Spinal cord (tissue), 10 donors: ENCODE results near the gene HENMT1. TPM values are rescaled to one million over a fixed set of nuclear protein-coding genes. Genes with fewer than 3 reads are reported as not detected.

ENCODE experiments used
- DNase-seq, 6 donors: peaks; one replicate each; pipeline versions ENCODE4 v3.0.0 to v3.0.0-alpha.2; 2013 to 2015; ENCODE audit warnings: low spot score in 6 of 6, low read depth in 4 of 6
- H3K27ac ChIP-seq: one replicate; pipeline ENCODE4 v1.5.1; 2013; ENCODE audit warnings: low read depth, low read length, control low read depth
- H3K27me3 ChIP-seq: one replicate; pipeline ENCODE4 v1.6.1; 2013; ENCODE audit warnings: low read length; ENCODE audit not compliant: control insufficient read depth, insufficient read depth
- H3K36me3 ChIP-seq: one replicate; pipeline ENCODE4 v1.6.1; 2013; ENCODE audit warnings: low read length; ENCODE audit not compliant: control insufficient read depth, insufficient read depth
- H3K4me1 ChIP-seq: one replicate; pipeline ENCODE4 v1.6.1; 2013; ENCODE audit warnings: low read length; ENCODE audit not compliant: control insufficient read depth, insufficient read depth
- H3K4me3 ChIP-seq: one replicate; pipeline ENCODE4 v1.5.1; 2013; ENCODE audit warnings: low read depth, low read length, control low read depth
- H3K9me3 ChIP-seq: one replicate; pipeline ENCODE4 v1.6.1; 2013; ENCODE audit warnings: low read length; ENCODE audit not compliant: control insufficient read depth, insufficient read depth
- WGBS: methylation state at CpG from one replicate; pipeline ENCODE4 v1.1.5; 2013; ENCODE audit warnings: missing lambda C conversion rate; ENCODE audit not compliant: insufficient coverage; 5-methylcytosine and 5-hydroxymethylcytosine counted together
- polyA plus RNA-seq, 2 donors: library from polyadenylated mRNA; unstranded; fragments of 120-200 nt; gene quantifications; one replicate each; pipeline ENCODE4 v1.2.1, GENCODE V29; 2013; ENCODE audit not compliant: insufficient read length in 2 of 2
- total RNA-seq, 2 donors: library from RNA; depleted of rRNA in 1 of 2; stranded (reverse); fragments of 120-200 nt in 1 of 2; fragments of >200 nt in 1 of 2; gene quantifications; one replicate each; pipeline versions ENCODE4 v1.2.3 to v1.2.4, GENCODE V29; 2013 to 2014
- donor health status: healthy.

The HENMT1 gene
- total and polyA plus RNA-seq, 4 donors = 21.3 to 28.7 (median 25.8) TPM

DNA sequence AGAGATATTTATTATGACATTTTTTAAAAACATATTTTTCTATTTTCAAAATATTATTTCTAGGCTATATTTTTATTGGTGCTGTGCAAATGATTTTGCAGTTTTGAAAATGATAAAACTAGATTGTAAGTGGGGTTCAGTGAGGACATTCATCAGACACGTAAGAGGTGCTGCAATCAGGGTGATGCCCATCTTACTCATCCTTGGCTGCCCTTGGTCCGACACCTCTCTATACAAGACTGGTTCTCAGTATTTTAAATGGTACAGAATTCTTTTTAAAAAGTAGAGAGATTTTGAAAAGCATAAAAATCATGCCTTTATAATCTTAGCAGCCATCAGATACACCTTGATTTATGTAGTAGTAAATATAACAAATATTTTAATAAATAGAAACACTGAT, 24.0 kb downstream of the HENMT1 start:
- H3K27me3 ChIP-seq = no peaks in the 10 kb centered on the region
- H3K4me1 ChIP-seq = no peaks in the 10 kb centered on the region
- H3K4me3 ChIP-seq = no peak overlapping the region
- DNase-seq = no peak
- WGBS = 100% methylated on average over 1 of the region's 2 CpGs
- no peaks in the 10 kb centered on the region for H3K36me3 ChIP-seq
- H3K9me3 ChIP-seq = no peaks in the 10 kb centered on the region
- H3K27ac ChIP-seq = no peak overlapping the region

DNA sequence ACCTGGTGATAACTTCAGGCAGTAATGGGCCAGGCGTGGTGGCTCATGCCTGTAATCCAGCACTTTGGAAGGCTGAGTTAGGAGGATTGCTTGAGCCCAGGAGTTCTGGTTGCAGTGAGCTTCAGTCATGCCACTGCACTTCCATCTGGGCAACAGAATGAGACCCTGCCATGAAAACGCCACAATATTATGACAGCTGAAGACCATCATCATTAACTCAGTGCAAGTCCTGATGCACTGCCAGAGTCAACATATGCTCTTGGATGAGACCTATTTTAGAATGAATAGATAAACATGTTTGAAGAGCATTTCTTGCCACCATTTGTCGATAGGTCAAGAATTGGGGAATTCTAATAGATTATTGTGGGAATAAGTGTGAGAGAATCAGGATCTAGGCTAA, 26.4 kb downstream of the HENMT1 start:
- peak in 1 of 6 donors; percentile 62 for DNase-seq
- Histone ChIP-seq H3K27ac (no peak overlapping the region), H3K4me3 (no peak overlapping the region), H3K9me3 (no peaks in the 10 kb centered on the region), H3K27me3 (no peaks in the 10 kb centered on the region), H3K36me3 (no peaks in the 10 kb centered on the region), H3K4me1 (no peaks in the 10 kb centered on the region)
- WGBS = 73% methylated on average over 1 of the region's 3 CpGs

GRCh38 chr1:108628665-108629064, 32.2 kb downstream of the HENMT1 start:
- WGBS = no CpG with 5 or more reads among the region's 2 CpGs
- DNase-seq = no peak
- no peaks in the 10 kb centered on the region for H3K27me3 ChIP-seq

DNA sequence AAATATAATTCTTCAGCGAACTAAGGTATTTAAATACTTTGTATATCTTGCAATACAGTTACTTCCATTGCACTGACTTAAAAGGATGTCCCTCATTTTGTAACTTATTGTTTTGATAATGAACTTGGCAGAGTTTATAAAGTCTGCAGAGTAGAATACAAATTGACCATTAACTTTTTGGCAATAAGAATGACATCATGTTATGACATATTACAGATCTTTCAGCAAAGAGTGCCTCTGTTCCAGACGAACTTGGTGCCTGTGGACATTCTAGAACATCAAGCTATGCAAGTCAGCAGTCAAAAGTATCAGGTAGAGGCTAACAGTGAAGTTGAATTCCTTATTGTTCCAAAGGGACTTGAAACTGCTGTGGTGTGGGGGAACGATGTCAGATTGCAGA, 32.9 kb downstream of the HENMT1 start:
- Histone ChIP-seq H3K9me3 (no peaks in the 10 kb centered on the region), H3K4me3 (no peak overlapping the region), H3K4me1 (no peaks in the 10 kb centered on the region), H3K27ac (no peak overlapping the region), H3K36me3 (no peaks in the 10 kb centered on the region), H3K27me3 (no peaks in the 10 kb centered on the region)
- no peak for DNase-seq
- WGBS = 80% methylated on average over 1 of the region's 3 CpGs

More at GRCh38 chr1:108628665-108629064, 32.2 kb downstream of the HENMT1 start:
- Histone ChIP-seq H3K4me1 (no peaks in the 10 kb centered on the region), H3K27ac (no peak overlapping the region), H3K9me3 (no peaks in the 10 kb centered on the region), H3K36me3 (no peaks in the 10 kb centered on the region), H3K4me3 (no peak overlapping the region)

GRCh38 chr1:108627256-108627655, 33.6 kb downstream of the HENMT1 start:
- no peak overlapping the region for H3K27ac ChIP-seq
- DNase-seq = no peak
- H3K9me3 ChIP-seq = no peaks in the 10 kb centered on the region
- no peaks in the 10 kb centered on the region for H3K27me3 ChIP-seq
- WGBS = no CpG with 5 or more reads among the region's 1 CpG
- no peak overlapping the region for H3K4me3 ChIP-seq
- H3K4me1 ChIP-seq = no peaks in the 10 kb centered on the region
- no peaks in the 10 kb centered on the region for H3K36me3 ChIP-seq

DNA sequence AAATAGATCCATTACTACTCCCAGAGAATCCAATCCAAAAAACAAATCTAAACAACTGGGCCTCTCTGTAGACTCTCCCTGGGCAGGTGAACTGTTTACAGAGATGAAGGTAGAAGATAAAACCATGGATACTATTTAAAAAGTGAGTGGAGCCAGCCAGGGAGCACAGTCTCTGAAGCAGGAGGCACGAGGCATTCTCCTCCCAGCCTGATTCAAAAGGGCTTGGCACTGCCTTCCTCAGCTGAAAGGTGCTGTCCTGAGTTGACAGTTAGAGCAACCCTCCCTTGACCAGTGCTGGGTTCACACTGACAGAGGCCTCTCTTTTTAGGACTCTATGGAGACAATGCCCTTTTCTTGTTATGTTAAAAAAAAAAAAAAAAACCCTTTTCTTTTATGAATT, 36.8 kb downstream of the HENMT1 start:
- no peak for DNase-seq
- Histone ChIP-seq H3K4me3 (no peak overlapping the region), H3K9me3 (no peaks in the 10 kb centered on the region), H3K27me3 (no peaks in the 10 kb centered on the region), H3K36me3 (peaks cover 3% of the 10 kb centered on the region), H3K27ac (no peak overlapping the region), H3K4me1 (no peaks in the 10 kb centered on the region)
- WGBS = 50% methylated on average over 1 of the region's 1 CpG

DNA sequence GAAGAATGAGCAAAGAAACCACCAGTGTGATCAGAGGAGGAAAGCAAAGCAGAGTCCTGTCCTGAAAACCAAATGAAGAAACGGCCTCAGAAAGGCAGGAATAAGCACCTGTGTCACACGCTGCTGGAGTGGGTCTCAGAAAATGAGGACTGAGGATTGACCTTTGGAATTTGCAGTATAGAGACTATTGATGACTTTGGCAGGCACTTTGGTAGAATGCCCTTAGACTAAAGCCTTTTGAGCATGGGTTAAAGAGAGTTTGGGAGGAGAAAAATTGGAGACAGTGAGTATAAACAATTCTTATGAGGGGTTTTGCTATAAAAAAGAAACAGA, 43.2 kb downstream of the HENMT1 start:
- Histone ChIP-seq H3K4me3 (no peak overlapping the region), H3K27ac (no peak overlapping the region), H3K9me3 (no peaks in the 10 kb centered on the region), H3K36me3 (peaks cover 8% of the 10 kb centered on the region), H3K4me1 (no peaks in the 10 kb centered on the region), H3K27me3 (no peaks in the 10 kb centered on the region)
- DNase-seq = no peak
- 100% methylated on average over 2 of the region's 2 CpGs for WGBS

DNA sequence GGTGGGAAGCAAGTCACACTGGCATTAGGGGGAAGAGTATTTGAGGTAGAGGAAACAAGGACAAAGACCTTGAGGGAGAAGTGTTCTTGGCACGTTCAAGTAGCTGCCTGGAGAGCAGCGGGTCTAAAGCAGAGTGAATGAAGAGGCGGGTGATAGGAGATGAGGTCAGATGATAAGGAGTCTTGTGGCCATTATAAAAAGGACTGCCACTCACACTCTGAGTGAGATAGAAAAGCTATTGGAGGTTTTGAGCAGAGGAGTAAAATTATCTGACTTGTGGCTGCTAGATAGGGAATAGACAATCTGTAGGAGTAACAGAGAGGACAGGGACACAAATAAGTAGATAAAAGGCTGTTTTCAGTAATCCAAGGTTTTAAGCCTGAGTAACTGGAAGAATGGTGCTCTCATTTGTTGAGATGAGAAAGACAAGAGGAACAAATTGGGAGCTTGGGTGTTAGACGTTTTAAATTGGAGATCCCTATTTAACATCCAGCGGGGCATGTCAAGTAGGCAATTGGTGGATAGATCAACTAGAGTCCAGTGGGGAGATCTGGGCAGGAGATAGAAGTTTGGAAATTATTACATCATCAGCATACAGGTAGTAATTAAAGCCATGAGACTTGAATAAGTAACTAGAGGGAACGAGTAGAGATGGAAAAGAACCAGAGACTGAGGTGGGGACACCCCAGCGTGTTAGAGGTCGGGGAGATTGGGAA, 43.7 kb downstream of the HENMT1 start:
- Histone ChIP-seq H3K27me3 (no peaks in the 10 kb centered on the region), H3K9me3 (no peaks in the 10 kb centered on the region), H3K27ac (no peak overlapping the region), H3K4me3 (no peak overlapping the region), H3K36me3 (peaks cover 8% of the 10 kb centered on the region), H3K4me1 (no peaks in the 10 kb centered on the region)
- DNase-seq = no peak
- WGBS = 95% methylated on average over 6 of the region's 8 CpGs

DNA sequence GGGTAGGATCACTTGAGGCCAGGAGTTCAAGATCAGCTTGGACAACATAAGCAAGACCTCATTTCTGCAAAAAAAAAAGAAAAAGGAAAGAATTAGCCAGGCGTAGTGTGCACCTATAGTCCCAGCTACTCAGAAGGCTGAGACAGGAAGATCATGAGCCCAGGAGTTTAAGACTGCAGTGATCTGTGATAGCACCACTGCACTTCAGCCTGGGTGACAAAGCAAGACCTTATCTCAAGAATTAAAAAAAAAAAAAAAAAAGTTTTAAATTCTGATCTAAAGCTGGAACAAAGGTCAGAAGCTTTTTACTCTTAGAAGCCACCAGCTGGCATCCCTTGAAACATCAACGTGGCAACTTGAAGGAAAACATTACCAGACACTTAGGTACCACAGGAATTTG, 45.3 kb downstream of the HENMT1 start:
- Histone ChIP-seq H3K4me1 (no peaks in the 10 kb centered on the region), H3K9me3 (no peaks in the 10 kb centered on the region), H3K27ac (no peak overlapping the region), H3K36me3 (peaks cover 5% of the 10 kb centered on the region), H3K4me3 (no peak overlapping the region), H3K27me3 (no peaks in the 10 kb centered on the region)
- WGBS = no CpG with 5 or more reads among the region's 2 CpGs
- no peak for DNase-seq

DNA sequence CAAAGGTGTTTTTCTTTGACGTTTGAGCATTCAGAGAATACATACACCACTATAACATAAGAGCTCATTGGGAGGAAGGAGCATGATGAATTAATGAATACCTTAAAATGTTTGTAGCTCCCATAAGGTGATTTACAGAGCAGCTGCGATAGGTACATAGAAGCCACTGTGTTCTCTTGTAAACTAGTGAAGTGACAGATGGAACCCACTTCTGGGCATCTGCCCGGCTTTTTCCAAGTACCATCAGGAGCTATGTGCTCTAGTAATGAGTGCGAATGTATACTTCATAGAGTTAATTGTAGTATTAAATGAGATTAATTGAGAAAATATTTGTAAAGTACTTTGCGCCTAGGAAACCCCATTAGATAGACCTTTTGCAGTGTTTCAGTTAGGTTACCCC, 48.4 kb downstream of the HENMT1 start:
- Histone ChIP-seq H3K27me3 (no peaks in the 10 kb centered on the region), H3K4me3 (no peak overlapping the region), H3K36me3 (peaks cover 5% of the 10 kb centered on the region), H3K4me1 (no peaks in the 10 kb centered on the region), H3K27ac (no peak overlapping the region), H3K9me3 (no peaks in the 10 kb centered on the region)
- 84% methylated on average over 3 of the region's 5 CpGs for WGBS
- DNase-seq = no peak
